HL-60 (cell line): ENCODE results near the gene CACNA1C.

Experiments used
- DNase-seq, 2 experiments: peaks; one replicate each; pipeline ENCODE4 v3.0.0-alpha.2; 2010 to 2020; ENCODE audit warnings: low read depth in 1 of 2, low spot score in 1 of 2
- H3K27ac ChIP-seq: fragments of 250-450 bp; sonication (Bioruptor Pico); replicated peaks from 2 replicates; pipeline ENCODE4 v1.5.1; 2020; ENCODE audit warnings: mild to moderate bottlenecking, moderate library complexity
- H3K27me3 ChIP-seq: fragments of 250-450 bp; sonication (Bioruptor Pico); 2 replicates; pipeline ENCODE4 v1.5.1; 2021; ENCODE audit warnings: mild to moderate bottlenecking, moderate library complexity; ENCODE audit not compliant: insufficient read depth, poor library complexity, severe bottlenecking
- H3K4me3 ChIP-seq: replicated peaks from 2 replicates; pipeline ENCODE4 v1.5.1; 2011; ENCODE audit warnings: mild to moderate bottlenecking, control low read depth, low read length; ENCODE audit not compliant: insufficient read depth
- GABPA ChIP-seq: IDR thresholded peaks from 2 replicates; pipeline ENCODE4 v1.6.1; 2012; ENCODE audit warnings: low read depth
- POLR2AphosphoS5 ChIP-seq: IDR thresholded peaks from 2 replicates; pipeline ENCODE4 v1.6.1; 2012; ENCODE audit warnings: low read depth
- SPI1 ChIP-seq: IDR thresholded peaks from 2 replicates; pipeline ENCODE4 v1.6.1; 2012; ENCODE audit warnings: low read depth, mild to moderate bottlenecking, borderline replicate concordance
- TF ChIP-seq, protein P1 (sequence below): IDR thresholded peaks from one replicate; pipeline ENCODE4 v1.5.1; 2011; ENCODE audit warnings: low read length, control low read depth, inconsistent platforms; ENCODE audit not compliant: insufficient read depth
- TF ChIP-seq, protein P2 (sequence below): IDR thresholded peaks from 2 replicates; pipeline ENCODE4 v1.6.1; 2012; ENCODE audit warnings: low read depth; ENCODE audit not compliant: insufficient replicate concordance

CACNA1C gene

DNA sequence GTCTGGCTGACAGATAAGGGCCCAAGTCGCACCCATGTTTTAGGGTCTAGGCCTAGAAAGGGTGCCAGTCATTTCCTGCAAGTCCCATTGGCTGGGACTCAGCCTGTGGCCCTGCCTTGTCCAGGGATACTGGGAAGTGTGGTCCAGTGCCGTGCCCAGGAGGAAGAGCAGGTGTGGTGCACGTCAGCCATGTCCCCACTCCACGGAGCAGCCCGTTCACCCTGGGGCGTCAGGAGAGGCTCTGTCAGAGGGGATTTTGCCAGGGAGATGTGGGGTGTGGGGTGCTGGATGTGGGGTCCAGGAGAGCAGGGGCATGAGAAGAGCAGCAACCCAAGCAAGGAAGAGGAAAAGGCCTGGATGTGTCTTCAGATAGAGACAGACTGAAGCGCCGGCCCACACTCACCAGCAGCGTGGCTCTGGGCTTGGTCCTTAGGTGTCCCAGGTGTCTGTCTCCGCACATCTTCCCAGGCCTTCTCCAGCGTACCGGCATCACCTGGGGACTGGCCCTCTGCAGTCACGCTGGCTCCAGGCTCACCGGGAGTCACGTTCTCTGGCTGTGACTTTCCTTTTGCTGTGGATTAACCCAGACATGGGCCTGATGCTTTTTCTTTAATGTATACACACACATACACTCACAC, 138.2 kb downstream of the CACNA1C start:
- Histone ChIP-seq H3K27me3 (no peaks in the 10 kb centered on the region), H3K4me3 (no peak overlapping the region), H3K27ac (no peak overlapping the region)
- TF ChIP-seq POLR2AphosphoS5: no peak
- TF ChIP-seq, protein P1, sequence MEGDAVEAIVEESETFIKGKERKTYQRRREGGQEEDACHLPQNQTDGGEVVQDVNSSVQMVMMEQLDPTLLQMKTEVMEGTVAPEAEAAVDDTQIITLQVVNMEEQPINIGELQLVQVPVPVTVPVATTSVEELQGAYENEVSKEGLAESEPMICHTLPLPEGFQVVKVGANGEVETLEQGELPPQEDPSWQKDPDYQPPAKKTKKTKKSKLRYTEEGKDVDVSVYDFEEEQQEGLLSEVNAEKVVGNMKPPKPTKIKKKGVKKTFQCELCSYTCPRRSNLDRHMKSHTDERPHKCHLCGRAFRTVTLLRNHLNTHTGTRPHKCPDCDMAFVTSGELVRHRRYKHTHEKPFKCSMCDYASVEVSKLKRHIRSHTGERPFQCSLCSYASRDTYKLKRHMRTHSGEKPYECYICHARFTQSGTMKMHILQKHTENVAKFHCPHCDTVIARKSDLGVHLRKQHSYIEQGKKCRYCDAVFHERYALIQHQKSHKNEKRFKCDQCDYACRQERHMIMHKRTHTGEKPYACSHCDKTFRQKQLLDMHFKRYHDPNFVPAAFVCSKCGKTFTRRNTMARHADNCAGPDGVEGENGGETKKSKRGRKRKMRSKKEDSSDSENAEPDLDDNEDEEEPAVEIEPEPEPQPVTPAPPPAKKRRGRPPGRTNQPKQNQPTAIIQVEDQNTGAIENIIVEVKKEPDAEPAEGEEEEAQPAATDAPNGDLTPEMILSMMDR: no peak
- TF ChIP-seq GABPA: no peak
- TF ChIP-seq SPI1: no peak
- TF ChIP-seq, protein P2, sequence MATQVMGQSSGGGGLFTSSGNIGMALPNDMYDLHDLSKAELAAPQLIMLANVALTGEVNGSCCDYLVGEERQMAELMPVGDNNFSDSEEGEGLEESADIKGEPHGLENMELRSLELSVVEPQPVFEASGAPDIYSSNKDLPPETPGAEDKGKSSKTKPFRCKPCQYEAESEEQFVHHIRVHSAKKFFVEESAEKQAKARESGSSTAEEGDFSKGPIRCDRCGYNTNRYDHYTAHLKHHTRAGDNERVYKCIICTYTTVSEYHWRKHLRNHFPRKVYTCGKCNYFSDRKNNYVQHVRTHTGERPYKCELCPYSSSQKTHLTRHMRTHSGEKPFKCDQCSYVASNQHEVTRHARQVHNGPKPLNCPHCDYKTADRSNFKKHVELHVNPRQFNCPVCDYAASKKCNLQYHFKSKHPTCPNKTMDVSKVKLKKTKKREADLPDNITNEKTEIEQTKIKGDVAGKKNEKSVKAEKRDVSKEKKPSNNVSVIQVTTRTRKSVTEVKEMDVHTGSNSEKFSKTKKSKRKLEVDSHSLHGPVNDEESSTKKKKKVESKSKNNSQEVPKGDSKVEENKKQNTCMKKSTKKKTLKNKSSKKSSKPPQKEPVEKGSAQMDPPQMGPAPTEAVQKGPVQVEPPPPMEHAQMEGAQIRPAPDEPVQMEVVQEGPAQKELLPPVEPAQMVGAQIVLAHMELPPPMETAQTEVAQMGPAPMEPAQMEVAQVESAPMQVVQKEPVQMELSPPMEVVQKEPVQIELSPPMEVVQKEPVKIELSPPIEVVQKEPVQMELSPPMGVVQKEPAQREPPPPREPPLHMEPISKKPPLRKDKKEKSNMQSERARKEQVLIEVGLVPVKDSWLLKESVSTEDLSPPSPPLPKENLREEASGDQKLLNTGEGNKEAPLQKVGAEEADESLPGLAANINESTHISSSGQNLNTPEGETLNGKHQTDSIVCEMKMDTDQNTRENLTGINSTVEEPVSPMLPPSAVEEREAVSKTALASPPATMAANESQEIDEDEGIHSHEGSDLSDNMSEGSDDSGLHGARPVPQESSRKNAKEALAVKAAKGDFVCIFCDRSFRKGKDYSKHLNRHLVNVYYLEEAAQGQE: no peak
- DNase-seq: no peak

DNA sequence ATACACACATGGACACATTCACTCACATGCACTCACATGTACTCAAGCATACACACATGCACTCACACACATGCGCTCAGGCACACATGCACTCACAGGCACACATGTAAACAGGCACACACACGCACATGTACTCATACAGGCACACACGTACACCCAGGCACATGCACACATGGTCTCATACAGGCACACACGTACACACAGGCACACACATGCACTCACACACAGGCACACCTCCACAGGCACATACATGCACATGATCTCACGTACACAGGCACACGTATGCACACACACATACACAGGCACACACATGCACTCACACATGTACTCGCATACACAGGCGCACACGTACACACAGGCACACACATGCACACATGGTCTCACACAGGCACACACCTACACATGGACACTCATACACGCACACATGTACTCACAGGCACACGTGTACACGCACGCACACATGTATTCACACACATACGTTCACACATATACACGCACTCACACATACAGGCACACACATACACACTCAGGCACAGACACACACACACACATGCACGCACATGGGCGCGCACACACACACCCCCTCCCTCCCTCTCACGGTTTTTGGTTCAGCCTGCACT, 138.9 kb downstream of the CACNA1C start:
- DNase-seq: no peak
- Histone ChIP-seq H3K4me3 (no peak overlapping the region), H3K27ac (no peak overlapping the region), H3K27me3 (no peaks in the 10 kb centered on the region)
- TF ChIP-seq GABPA: no peak
- no peak for TF ChIP-seq SPI1
- TF ChIP-seq, protein P2: no peak
- TF ChIP-seq POLR2AphosphoS5: no peak
- TF ChIP-seq, protein P1: no peak

DNA sequence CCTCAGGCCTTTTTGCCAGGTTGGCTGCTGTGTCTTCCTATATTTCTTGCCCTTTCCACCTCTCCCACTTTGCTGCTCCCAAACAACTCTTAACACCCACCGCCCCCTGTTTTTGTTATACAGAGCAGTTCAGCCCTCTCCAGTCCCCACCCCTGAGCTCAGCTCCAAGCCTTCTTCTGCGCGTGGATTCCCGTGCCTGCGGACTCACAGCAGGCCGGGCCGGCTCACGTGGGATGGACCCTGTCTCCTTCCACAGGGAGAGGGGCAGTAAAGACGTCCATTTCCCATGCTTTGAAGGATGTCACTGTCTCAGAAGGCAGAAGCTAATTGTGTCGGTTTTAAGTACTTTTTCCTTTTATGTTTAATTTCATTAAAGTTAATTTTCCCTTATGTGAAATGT, 139.4 kb downstream of the CACNA1C start:
- Histone ChIP-seq H3K27me3 (no peaks in the 10 kb centered on the region), H3K4me3 (no peak overlapping the region), H3K27ac (no peak overlapping the region)
- no peak for TF ChIP-seq SPI1
- TF ChIP-seq, protein P1: no peak
- TF ChIP-seq POLR2AphosphoS5: no peak
- TF ChIP-seq, protein P2: no peak
- no peak for TF ChIP-seq GABPA
- DNase-seq: no peak
